ENCODE data around the gene FSHR.

Gene FSHR

GRCh38 chr2:49154140-49154539 lies at the start of gene FSHR:
TSS of gene FSHR (minus strand) at chr2:49154515. CDS start at chr2:49154417, 98 bp downstream.
- no peak for DNase-seq

- DNase-seq, result no peak
These were observed 45.0 kb upstream of the FSHR start for GRCh38 chr2:49199266-49199665.

GRCh38 chr2:49194701-49195100 lies 40.4 kb upstream of the FSHR start:
- DNase-seq, result no peak

GRCh38 chr2:49192036-49192435 lies 37.7 kb upstream of the FSHR start:
- no peak for DNase-seq

GRCh38 chr2:49189512-49190225 lies 35.4 kb upstream of the FSHR start:
- DNase-seq, result no peak

GRCh38 chr2:49186050-49186648 lies 31.8 kb upstream of the FSHR start:
- DNase-seq, result no peak

GRCh38 chr2:49178656-49179055 lies 24.3 kb upstream of the FSHR start:
- no peak for DNase-seq

- no peak for DNase-seq
These were observed 22.9 kb upstream of the FSHR start for GRCh38 chr2:49177194-49177593.

GRCh38 chr2:49175831-49176230 lies 21.5 kb upstream of the FSHR start:
- no peak for DNase-seq

- no peak for DNase-seq
These were observed 20.4 kb upstream of the FSHR start for GRCh38 chr2:49174750-49175149.

GRCh38 chr2:49167131-49167530 lies 12.8 kb upstream of the FSHR start:
- DNase-seq, result no peak

- no peak for DNase-seq
These were observed 11.3 kb upstream of the FSHR start for GRCh38 chr2:49165662-49166061.

GRCh38 chr2:49164729-49165128 lies 10.4 kb upstream of the FSHR start:
- no peak for DNase-seq

- DNase-seq, result no peak
These were observed 7.8 kb upstream of the FSHR start for GRCh38 chr2:49162151-49162550.

GRCh38 chr2:49154891-49155290 lies 576 bp upstream of the FSHR start:
- DNase-seq, result no peak

GRCh38 chr2:49153252-49153651 lies 1.1 kb downstream of the FSHR start:
- no peak for DNase-seq

GRCh38 chr2:49152824-49153223 lies 1.5 kb downstream of the FSHR start:
- DNase-seq, result no peak

- DNase-seq, result no peak
These were observed 7.9 kb downstream of the FSHR start for GRCh38 chr2:49146401-49146800.

GRCh38 chr2:49131801-49132200 lies 22.5 kb downstream of the FSHR start:
- DNase-seq, result no peak

GRCh38 chr2:49129034-49129433 lies 25.3 kb downstream of the FSHR start:
- no peak for DNase-seq

- no peak for DNase-seq
These were observed 30.7 kb downstream of the FSHR start for GRCh38 chr2:49123600-49123999.

GRCh38 chr2:49122107-49122506 lies 32.2 kb downstream of the FSHR start:
- no peak for DNase-seq

- DNase-seq, result no peak
These were observed 41.3 kb downstream of the FSHR start for GRCh38 chr2:49113046-49113445.

GRCh38 chr2:49111456-49111855 lies 42.9 kb downstream of the FSHR start:
- DNase-seq, result no peak

- DNase-seq, result no peak
These were observed 43.3 kb downstream of the FSHR start for GRCh38 chr2:49111006-49111405.
